ENCODE measurements around the gene NGEF. TPM values are rescaled to one million over a fixed set of nuclear protein-coding genes. Genes with fewer than 3 reads are reported as not detected.

NGEF gene
- total RNA-seq, 1 experiment from 2014 or later = 1.9 TPM

- Mint-ChIP-seq H3K27ac (no peak overlapping the region), H3K36me3 (ENCODE audit: insufficient read depth in 1 of 3, low read depth in 3 of 3) (no peaks in the 10 kb centered on the region), H3K27me3 (ENCODE audit: low read depth) (peaks cover 9% of the 10 kb centered on the region), H3K9me3 (no peaks in the 10 kb centered on the region), H3K4me3 (no peak overlapping the region), H3K4me1 (peaks cover 8 to 19% of the 10 kb centered on the region in 2 experiments)
- no CpG with 5 or more reads among the region's 4 CpGs for WGBS (ENCODE audit: extremely low coverage, insufficient read length, low lambda C conversion rate)
- no peaks in the 10 kb centered on the region for H3K27me3 ChIP-seq (ENCODE audit: insufficient read depth, low read length)
- H3K23me2 ChIP-seq (ENCODE audit: insufficient read length, low read depth, low read length, poor library complexity, severe bottlenecking) = no peaks in the 10 kb centered on the region
- no peaks in the 10 kb centered on the region for H4K20me1 ChIP-seq (ENCODE audit: control insufficient read depth, insufficient read depth, insufficient read length)
- no peak for TF ChIP-seq CTCF (conservative IDR thresholded peaks at IDR 0.05)
- DNase-seq = no peak
- H4K8ac ChIP-seq (replicated peaks; ENCODE audit: insufficient read length, low read depth, low read length) = no peak overlapping the region
- H2BK12ac ChIP-seq (ENCODE audit: insufficient read length, low read depth, low read length) = no peak overlapping the region
- H3K4ac ChIP-seq (ENCODE audit: low read depth, low read length) = no peak overlapping the region
- H3K56ac ChIP-seq (ENCODE audit: insufficient read length, low read depth, low read length) = no peak overlapping the region
- no peak overlapping the region for H3T11ph ChIP-seq (ENCODE audit: low read length)
- H3K79me1 ChIP-seq (ENCODE audit: insufficient read depth, low read depth, low read length, poor library complexity, severe bottlenecking) = no peaks in the 10 kb centered on the region
- no peak overlapping the region for H2AFZ ChIP-seq (ENCODE audit: low read length)
- H3K14ac ChIP-seq (ENCODE audit: insufficient read depth, low read length) = no peak overlapping the region
- no peak overlapping the region for H4K5ac ChIP-seq (ENCODE audit: insufficient read length, low read depth, low read length)
- H2BK20ac ChIP-seq (ENCODE audit: low read depth, low read length, poor library complexity, severe bottlenecking) = no peak overlapping the region
- no peak overlapping the region for H3K27ac ChIP-seq (ENCODE audit: insufficient read length, low read depth, low read length)
- H2AK5ac ChIP-seq (ENCODE audit: insufficient read length, low read length) = no peak overlapping the region
- H2BK5ac ChIP-seq (ENCODE audit: insufficient read length, low read length) = no peak overlapping the region
- H2BK120ac ChIP-seq (ENCODE audit: low read depth, low read length, poor library complexity, severe bottlenecking) = no peak overlapping the region
- H3K23ac ChIP-seq (ENCODE audit: insufficient read length, low read depth, low read length) = no peak overlapping the region
- no peak overlapping the region for H3K4me2 ChIP-seq (ENCODE audit: insufficient read depth, insufficient read length, low read length)
- no peak overlapping the region for H4K91ac ChIP-seq (ENCODE audit: insufficient read length, low read depth, low read length)
- H2BK15ac ChIP-seq (ENCODE audit: low read depth, low read length) = no peak overlapping the region
- H3K9me3 ChIP-seq (ENCODE audit: control insufficient read depth, low read depth, low read length) = no peaks in the 10 kb centered on the region
- H3K79me2 ChIP-seq (ENCODE audit: insufficient read depth, low read length) = no peaks in the 10 kb centered on the region
- no peak overlapping the region for H3K18ac ChIP-seq (ENCODE audit: insufficient read length, low read depth, low read length)
- H3K9ac ChIP-seq (ENCODE audit: extremely low read depth, insufficient read length, low read length) = no peak overlapping the region
- H3K4me1 ChIP-seq (ENCODE audit: insufficient read depth, low read length) = no peaks in the 10 kb centered on the region
Measured at GRCh38 chr2:232976176-232976575, 36.9 kb downstream of the NGEF start.

Data from H9 (cell line).